BJ (cell line): Measurements from ENCODE around the gene HSD17B14. TPM values are rescaled to one million over a fixed set of nuclear protein-coding genes. Genes with fewer than 3 reads are reported as not detected.

Source experiments
- CTCF ChIA-PET: fragments of 350-600 bp; formaldehyde crosslinking; extraction: SDS; loops from one replicate; lab custom pipeline; 2021; ENCODE audit warnings: antibody characterized with exemption, inconsistent platforms; lab: Yijun Ruan, JAX
- POLR2A ChIA-PET: fragments of 300-600 bp; sonication (Branson Sonifier 250); formaldehyde crosslinking; extraction: SDS; loops from one replicate; lab custom pipeline; 2021; ENCODE audit warnings: antibody characterized with exemption; lab: Charles Lee
- DNase-seq: peaks from one replicate; pipeline ENCODE4 v3.0.0-alpha.2; 2011; ENCODE audit warnings: low read depth
- H3K27me3 ChIP-seq: 2 replicates; pipeline ENCODE4 v1.6.0; 2011; ENCODE audit warnings: low read length; ENCODE audit not compliant: control insufficient read depth, insufficient read depth
- H3K36me3 ChIP-seq: 2 replicates; pipeline ENCODE4 v1.5.1; 2011; ENCODE audit warnings: low read length; ENCODE audit not compliant: control insufficient read depth, insufficient read depth
- H3K4me3 ChIP-seq: 2 replicates; pipeline ENCODE4 v1.5.1; 2011; ENCODE audit warnings: low read depth, mild to moderate bottlenecking, control low read depth, low read length
- CTCF ChIP-seq: IDR thresholded peaks from 2 replicates; pipeline ENCODE4 v1.5.1; 2011; ENCODE audit warnings: low read depth, mild to moderate bottlenecking, control low read depth, inconsistent platforms, low read length, moderate library complexity; ENCODE audit not compliant: insufficient read depth
- polyA plus RNA-seq: library from polyadenylated mRNA; depleted of rRNA; stranded (reverse); fragments of >200 nt; gene quantifications from 2 replicates; pipeline ENCODE4 v1.2.3, GENCODE V29; 2011

HSD17B14 gene
- polyA plus RNA-seq, 1 experiment = 7.6 TPM

- Histone ChIP-seq H3K36me3 (no peaks in the 10 kb centered on the region), H3K4me3 (no peak overlapping the region), H3K27me3 (no peaks in the 10 kb centered on the region)
- ChIA-PET POLR2A (interaction anchor here (0.6 kb wide), 1 partner anchor 29 kb away, joined by 20 read pairs; no protein-coding TSS in a partner anchor), CTCF (interaction anchor here (1.3 to 2.5 kb wide), 3 partner anchors 10 to 24 kb away, joined by 4 to 12 read pairs (median 8); no protein-coding TSS in a partner anchor)
- DNase-seq = no peak
- no peak for TF ChIP-seq CTCF
Observed at GRCh38 chr19:48818234-48818820, 18.0 kb downstream of the HSD17B14 start.

- no peak for DNase-seq
- CTCF ChIA-PET = interaction anchor here (2.5 kb wide), 1 partner anchor 25 kb away, joined by 12 read pairs; no protein-coding TSS in a partner anchor
- TF ChIP-seq CTCF = no peak
- POLR2A ChIA-PET = interaction anchor here (0.6 kb wide), 1 partner anchor 28 kb away, joined by 20 read pairs; no protein-coding TSS in a partner anchor
- Histone ChIP-seq H3K27me3 (no peaks in the 10 kb centered on the region), H3K36me3 (no peaks in the 10 kb centered on the region), H3K4me3 (no peak overlapping the region)
Observed at GRCh38 chr19:48817585-48818124, 18.6 kb downstream of the HSD17B14 start.

GRCh38 chr19:48815870-48816501 is 20.3 kb downstream of the HSD17B14 start:
- DNase-seq = no peak
- CTCF ChIA-PET = interaction anchor here (1.3 to 2.5 kb wide), 3 partner anchors 20 to 27 kb away, joined by 5 to 12 read pairs (median 9); partner anchors contain the start of gene HSD17B14
- Histone ChIP-seq H3K4me3 (no peak overlapping the region), H3K36me3 (no peaks in the 10 kb centered on the region), H3K27me3 (no peaks in the 10 kb centered on the region)
- POLR2A ChIA-PET = interaction anchor here (0.6 kb wide), 1 partner anchor 176 kb away, joined by 4 read pairs; no protein-coding TSS in a partner anchor
- TF ChIP-seq CTCF = no peak

- DNase-seq = no peak
- CTCF ChIA-PET = interaction anchor here (2.1 kb wide), 1 partner anchor 20 kb away, joined by 5 read pairs; no protein-coding TSS in a partner anchor
- H3K27me3 ChIP-seq = no peaks in the 10 kb centered on the region
- POLR2A ChIA-PET = no interaction called here
- H3K4me3 ChIP-seq = no peak overlapping the region
- no peak for TF ChIP-seq CTCF
- no peaks in the 10 kb centered on the region for H3K36me3 ChIP-seq
Observed at GRCh38 chr19:48814895-48815294, 21.4 kb downstream of the HSD17B14 start.
